Measurements from ENCODE around the gene DOCK4. TPM values are rescaled to one million over a fixed set of nuclear protein-coding genes. Genes with fewer than 3 reads are reported as not detected.

DOCK4 gene
- polyA plus RNA-seq, 4 donors, result 23.9 to 26.1 (median 25.0) TPM

GRCh38 chr7:112021379-112022044 lies 184.7 kb downstream of the DOCK4 start:
- no peak for DNase-seq (ENCODE audit: low read depth in 4 of 4, low spot score in 3 of 4)

GRCh38 chr7:112020800-112021199 lies 185.4 kb downstream of the DOCK4 start:
- DNase-seq (ENCODE audit: low read depth in 4 of 4, low spot score in 3 of 4), result no peak

- no peak for DNase-seq (ENCODE audit: low read depth in 4 of 4, low spot score in 3 of 4)
Observed at GRCh38 chr7:112019932-112020331, 186.3 kb downstream of the DOCK4 start.

GRCh38 chr7:112018305-112019030 lies 187.7 kb downstream of the DOCK4 start:
- no peak for DNase-seq (ENCODE audit: low read depth in 4 of 4, low spot score in 3 of 4)

GRCh38 chr7:112015146-112015545 lies 191.1 kb downstream of the DOCK4 start:
- DNase-seq (ENCODE audit: low read depth in 4 of 4, low spot score in 3 of 4), result no peak

GRCh38 chr7:112014347-112014746 lies 191.9 kb downstream of the DOCK4 start:
- DNase-seq (ENCODE audit: low read depth in 4 of 4, low spot score in 3 of 4), result no peak

- no peak for DNase-seq (ENCODE audit: low read depth in 4 of 4, low spot score in 3 of 4)
Observed at GRCh38 chr7:112013274-112013673, 192.9 kb downstream of the DOCK4 start.

GRCh38 chr7:112012242-112012641 lies 194.0 kb downstream of the DOCK4 start:
- DNase-seq (ENCODE audit: low read depth in 4 of 4, low spot score in 3 of 4), result no peak

- DNase-seq (ENCODE audit: low read depth in 4 of 4, low spot score in 3 of 4), result no peak
Observed at GRCh38 chr7:112010994-112011393, 195.2 kb downstream of the DOCK4 start.

GRCh38 chr7:112010109-112010508 lies 196.1 kb downstream of the DOCK4 start:
- DNase-seq (ENCODE audit: low read depth in 4 of 4, low spot score in 3 of 4), result no peak

- DNase-seq (ENCODE audit: low read depth in 4 of 4, low spot score in 3 of 4), result no peak
Observed at GRCh38 chr7:112009081-112009480, 197.1 kb downstream of the DOCK4 start.

GRCh38 chr7:112007185-112007584 lies 199.0 kb downstream of the DOCK4 start:
- DNase-seq (ENCODE audit: low read depth in 4 of 4, low spot score in 3 of 4), result no peak

- no peak for DNase-seq (ENCODE audit: low read depth in 4 of 4, low spot score in 3 of 4)
Observed at GRCh38 chr7:112006071-112006470, 200.1 kb downstream of the DOCK4 start.

GRCh38 chr7:112005205-112005775 lies 200.9 kb downstream of the DOCK4 start:
- DNase-seq (ENCODE audit: low read depth in 4 of 4, low spot score in 3 of 4), result no peak

GRCh38 chr7:112001091-112001826 lies 204.9 kb downstream of the DOCK4 start:
- no peak for DNase-seq (ENCODE audit: low read depth in 4 of 4, low spot score in 3 of 4)

GRCh38 chr7:111998326-111998725 lies 207.9 kb downstream of the DOCK4 start:
- no peak for DNase-seq (ENCODE audit: low read depth in 4 of 4, low spot score in 3 of 4)

- no peak for DNase-seq (ENCODE audit: low read depth in 4 of 4, low spot score in 3 of 4)
Observed at GRCh38 chr7:111997546-111997945, 208.7 kb downstream of the DOCK4 start.

- no peak for DNase-seq (ENCODE audit: low read depth in 4 of 4, low spot score in 3 of 4)
Observed at GRCh38 chr7:111992601-111993000, 213.6 kb downstream of the DOCK4 start.

- peak; percentile 36 to 70 (median 44) for DNase-seq (ENCODE audit: low read depth in 4 of 4, low spot score in 3 of 4)
Observed at GRCh38 chr7:111990643-111991042, 215.6 kb downstream of the DOCK4 start.

GRCh38 chr7:111987886-111988285 lies 218.3 kb downstream of the DOCK4 start:
- DNase-seq (ENCODE audit: low read depth in 4 of 4, low spot score in 3 of 4), result no peak

- DNase-seq (ENCODE audit: low read depth in 4 of 4, low spot score in 3 of 4), result no peak
Observed at GRCh38 chr7:111987115-111987826, 218.9 kb downstream of the DOCK4 start.
